Endothelial cell of umbilical vein (primary cell): ENCODE results near the gene SLC66A2. TPM values are rescaled to one million over a fixed set of nuclear protein-coding genes. Genes with fewer than 3 reads are reported as not detected.

Experiments used
- BruUV-seq: library from RNA; stranded (reverse); fragments of 400-500 nt; replicated peaks from 2 replicates; lab custom pipeline; 2021; lab: Mats Ljungman, UMichigan
- CTCF ChIA-PET: fragments of 300-600, 350-600 bp; sonication (Branson Sonifier 250); formaldehyde crosslinking; loops from one replicate; lab custom pipeline; 2021; ENCODE audit warnings: antibody characterized with exemption, inconsistent platforms; lab: Charles Lee
- POLR2A ChIA-PET: fragments of 300-600, 350-600 bp; sonication (Branson Sonifier 250); formaldehyde crosslinking; loops from one replicate; lab custom pipeline; 2021; ENCODE audit warnings: antibody characterized with exemption, inconsistent platforms; lab: Charles Lee
- DNase-seq: peaks from one replicate; pipeline ENCODE4 v3.0.0-alpha.2; 2011; ENCODE audit warnings: low read depth, low spot score
- FAIRE-seq: peaks from 2 replicates; lab custom pipeline; 2011; peaks lifted over from hg19 to GRCh38; lab: Jason Lieb, UNC
- H2AFZ ChIP-seq: 2 replicates; pipeline ENCODE4 v1.6.0; 2012; ENCODE audit warnings: low read depth, low read length, control low read depth, inconsistent platforms
- H3K27ac ChIP-seq: 2 replicates; pipeline ENCODE4 v1.5.1; 2011; ENCODE audit warnings: low read depth, mild to moderate bottlenecking, control low read depth, low read length, moderate library complexity; ENCODE audit not compliant: insufficient read depth
- H3K27me3 ChIP-seq, 2 experiments: 2 replicates each; pipeline versions ENCODE4 v1.6.0 to v1.6.1; 2011; ENCODE audit warnings: low read length in 2 of 2, mixed read lengths in 1 of 2; ENCODE audit not compliant: control insufficient read depth in 2 of 2, insufficient read depth in 2 of 2
- H3K36me3 ChIP-seq, 2 experiments: 2 replicates in 1 of 2; 3 replicates in 1 of 2; pipeline ENCODE4 v1.5.1; 2011; ENCODE audit warnings: low read length in 2 of 2, mild to moderate bottlenecking in 1 of 2, moderate library complexity in 1 of 2; ENCODE audit not compliant: control insufficient read depth in 2 of 2, insufficient read depth in 2 of 2; ENCODE audit errors: extremely low read depth in 1 of 2
- H3K4me1 ChIP-seq: 3 replicates; pipeline ENCODE4 v1.5.1; 2011; ENCODE audit warnings: mild to moderate bottlenecking, low read length; ENCODE audit not compliant: control insufficient read depth, insufficient read depth; ENCODE audit errors: extremely low read depth
- H3K4me2 ChIP-seq: 2 replicates; pipeline ENCODE4 v1.6.1; 2011; ENCODE audit warnings: low read length, control low read depth, mixed read lengths; ENCODE audit not compliant: insufficient read depth
- H3K4me3 ChIP-seq, 3 experiments: fragments of 200-600 bp in 1 of 3; sonication (generic), shearing (Covaris generic) in 1 of 3; replicated peaks in 1 of 3; 2 replicates each; pipeline ENCODE4 v1.5.1; 2011 to 2016; ENCODE audit warnings: control low read depth in 3 of 3, low read length in 3 of 3, mild to moderate bottlenecking in 2 of 3, inconsistent platforms in 1 of 3, low read depth in 1 of 3, moderate library complexity in 1 of 3; ENCODE audit not compliant: insufficient read depth in 1 of 3
- H3K79me2 ChIP-seq: 2 replicates; pipeline ENCODE4 v1.6.0; 2012; ENCODE audit warnings: low read length, inconsistent platforms; ENCODE audit not compliant: control insufficient read depth, insufficient read depth
- H3K9ac ChIP-seq: replicated peaks from 2 replicates; pipeline ENCODE3; 2011; ENCODE audit warnings: low read length, control low read depth; ENCODE audit not compliant: insufficient read depth; ENCODE audit errors: extremely low read depth
- H3K9me1 ChIP-seq: replicated peaks from 3 replicates; pipeline ENCODE4 v1.6.0; 2011; ENCODE audit warnings: mild to moderate bottlenecking, low read length; ENCODE audit not compliant: control insufficient read depth, insufficient read depth; ENCODE audit errors: extremely low read depth
- H3K9me3 ChIP-seq: replicated peaks from 2 replicates; pipeline ENCODE4 v1.5.1; 2012; ENCODE audit warnings: low read length, inconsistent platforms; ENCODE audit not compliant: control insufficient read depth, insufficient read depth
- H4K20me1 ChIP-seq: replicated peaks from 2 replicates; pipeline ENCODE3; 2011; ENCODE audit warnings: mild to moderate bottlenecking, low read length; ENCODE audit not compliant: control insufficient read depth, insufficient read depth; ENCODE audit errors: extremely low read depth
- CTCF ChIP-seq, 2 donors: IDR thresholded peaks; 1 replicate in 1 of 2; 2 replicates in 1 of 2; pipeline ENCODE4 v1.5.1; 2011; ENCODE audit warnings: low read length in 2 of 2, mild to moderate bottlenecking in 2 of 2, moderate library complexity in 2 of 2, control low read depth in 1 of 2, inconsistent platforms in 1 of 2, low read depth in 1 of 2; ENCODE audit not compliant: insufficient read depth in 1 of 2; ENCODE audit errors: extremely low read depth in 1 of 2
- EZH2 ChIP-seq: IDR thresholded peaks from 2 replicates; pipeline ENCODE4 v1.6.1; 2012; ENCODE audit warnings: borderline replicate concordance, low read depth, mild to moderate bottlenecking, moderate library complexity, low read length, inconsistent platforms; ENCODE audit not compliant: severe bottlenecking
- GATA2 ChIP-seq: IDR thresholded peaks from 2 replicates; pipeline ENCODE4 v1.7.0; 2011; ENCODE audit warnings: low read depth, mild to moderate bottlenecking, moderate library complexity, mixed read lengths, low read length; ENCODE audit not compliant: insufficient read length, insufficient read depth
- JUN ChIP-seq: IDR thresholded peaks from 2 replicates; pipeline ENCODE4 v1.6.1; 2011; ENCODE audit warnings: borderline replicate concordance, low read depth; ENCODE audit not compliant: insufficient read length, insufficient read depth
- MAX ChIP-seq: IDR thresholded peaks from 2 replicates; pipeline ENCODE4 v1.6.1; 2011; ENCODE audit not compliant: insufficient read depth, insufficient read length
- MYC ChIP-seq: IDR thresholded peaks from one replicate; pipeline ENCODE4 v1.6.1; 2011; ENCODE audit warnings: mild to moderate bottlenecking, low read depth, low read length
- POLR2A ChIP-seq: IDR thresholded peaks from 2 replicates; pipeline ENCODE4 v1.6.1; 2012; ENCODE audit warnings: low read depth, mild to moderate bottlenecking, control low read depth, low read length
- POLR2AphosphoS5 ChIP-seq: IDR thresholded peaks from 2 replicates; pipeline ENCODE4 v1.6.1; 2012; ENCODE audit warnings: low read depth, mild to moderate bottlenecking, control low read depth, low read length, moderate library complexity; ENCODE audit not compliant: insufficient read depth
- dilution Hi-C: fragments of 300-500 bp; cut with MboI; formaldehyde crosslinking; loops from one replicate; pipeline ENCODE4 v1.15.0; 2019; ENCODE audit warnings: low sequenced_read_pairs; ENCODE audit not compliant: extremely low pct_ligation_motif_present
- intact Hi-C: fragments of 100-400 bp; cut with micrococcal nuclease; formaldehyde crosslinking; loops from one replicate; pipeline ENCODE4 v1.10.0; 2022
- polyA plus RNA-seq, 4 experiments: library from polyadenylated mRNA; depleted of rRNA in 3 of 4; stranded (reverse) in 3 of 4; unstranded in 1 of 4; fragments of >200 nt; gene quantifications; 2 replicates each; pipeline versions ENCODE4 v1.2.1 to v1.2.3, GENCODE V29; 2011 to 2012; ENCODE audit warnings: missing spikeins in 1 of 4
- total RNA-seq: library from RNA; stranded (reverse); gene quantifications from 2 replicates; pipeline ENCODE4 v1.2.3, GENCODE V29; 2021

Gene SLC66A2
- total and polyA plus RNA-seq, 2 donors (not counting 3 experiments of a cell fraction or from before 2014, with no cell fraction given): 32.5 to 37.1 TPM

- Histone ChIP-seq H3K4me3 (no peak overlapping the region), H3K36me3 (peaks cover 0 to 7% of the 10 kb centered on the region in 2 experiments), H3K4me2 (no peak overlapping the region), H3K4me1 (no peaks in the 10 kb centered on the region), H3K27ac (no peak overlapping the region), H4K20me1 (no peaks in the 10 kb centered on the region), H3K9ac (no peak overlapping the region), H3K9me1 (no peaks in the 10 kb centered on the region), H2AFZ (no peak overlapping the region), H3K27me3 (no peaks in the 10 kb centered on the region), H3K79me2 (no peaks in the 10 kb centered on the region), H3K9me3 (no peaks in the 10 kb centered on the region)
- no peak for DNase-seq
- dilution Hi-C loops: no loop called here
- no peak for TF ChIP-seq EZH2
- ChIA-PET CTCF (interaction anchor here (1.3 kb wide), 1 partner anchor 9 kb away, joined by 3 read pairs; no protein-coding TSS in a partner anchor), POLR2A (no interaction called here)
- FAIRE-seq: no peak
- intact Hi-C loops: no loop called here
- BruUV-seq: no TSS peak
Observed at GRCh38 chr18:79915161-79916127, 36.0 kb downstream of the SLC66A2 start.

GRCh38 chr18:79914614-79915160 lies 36.8 kb downstream of the SLC66A2 start:
- BruUV-seq: no TSS peak
- CTCF ChIA-PET: no interaction called here
- POLR2A ChIA-PET: no interaction called here
- no peaks in the 10 kb centered on the region for H3K9me3 ChIP-seq
- H3K9me1 ChIP-seq: no peaks in the 10 kb centered on the region
- H3K27me3 ChIP-seq: no peaks in the 10 kb centered on the region
- H3K4me1 ChIP-seq: no peaks in the 10 kb centered on the region
- no peak overlapping the region for H3K4me3 ChIP-seq
- intact Hi-C loops: no loop called here
- no peak for FAIRE-seq
- DNase-seq: no peak
- H3K79me2 ChIP-seq: no peaks in the 10 kb centered on the region
- H3K36me3 ChIP-seq: peaks cover 0 to 7% of the 10 kb centered on the region in 2 experiments
- dilution Hi-C loops: no loop called here
- H3K27ac ChIP-seq: no peak overlapping the region
- TF ChIP-seq JUN: no peak
- no peak for TF ChIP-seq MYC
- TF ChIP-seq POLR2AphosphoS5: no peak
- TF ChIP-seq POLR2A: no peak
- no peak for TF ChIP-seq GATA2
- TF ChIP-seq MAX: no peak
- no peak for TF ChIP-seq CTCF (IDR thresholded peaks at IDR 0.05; ENCODE audit: extremely low read depth in 1 of 2, insufficient read depth in 1 of 2, low read depth in 1 of 2, low read length in 2 of 2)
- TF ChIP-seq EZH2: no peak
- no peaks in the 10 kb centered on the region for H4K20me1 ChIP-seq
- no peak overlapping the region for H2AFZ ChIP-seq
- no peak overlapping the region for H3K9ac ChIP-seq
- no peak overlapping the region for H3K4me2 ChIP-seq
